H9 (cell line): ENCODE results near the gene NUDT16. TPM values are rescaled to one million over a fixed set of nuclear protein-coding genes. Genes with fewer than 3 reads are reported as not detected.

Source experiments
- DNase-seq: peaks from one replicate; pipeline ENCODE4 v3.0.0-alpha.2; 2017
- H2AFZ ChIP-seq: one replicate; pipeline ENCODE4 v1.6.1; 2013; ENCODE audit warnings: mild to moderate bottlenecking, low read length, control low read depth, moderate library complexity
- H2AK5ac ChIP-seq: 2 replicates; pipeline ENCODE4 v1.6.1; 2013; ENCODE audit warnings: low read length, control low read depth, mixed read lengths; ENCODE audit not compliant: insufficient read length
- H2BK120ac ChIP-seq: one replicate; pipeline ENCODE4 v1.6.1; 2013; ENCODE audit warnings: low read depth, mild to moderate bottlenecking, low read length, control low read depth, inconsistent platforms; ENCODE audit not compliant: poor library complexity, severe bottlenecking
- H2BK12ac ChIP-seq: 2 replicates; pipeline ENCODE4 v1.6.1; 2013; ENCODE audit warnings: low read length, control low read depth, mixed read lengths, low read depth; ENCODE audit not compliant: insufficient read length
- H2BK15ac ChIP-seq: 2 replicates; pipeline ENCODE4 v1.6.1; 2013; ENCODE audit warnings: low read depth, low read length, control low read depth
- H2BK20ac ChIP-seq: one replicate; pipeline ENCODE4 v1.6.1; 2013; ENCODE audit warnings: low read depth, mild to moderate bottlenecking, low read length, control low read depth, inconsistent platforms; ENCODE audit not compliant: poor library complexity, severe bottlenecking
- H2BK5ac ChIP-seq: 2 replicates; pipeline ENCODE4 v1.6.1; 2013; ENCODE audit warnings: low read length, control low read depth, mixed read lengths; ENCODE audit not compliant: insufficient read length
- H3K14ac ChIP-seq: 2 replicates; pipeline ENCODE4 v1.6.1; 2013; ENCODE audit warnings: low read length, control low read depth; ENCODE audit not compliant: insufficient read depth
- H3K18ac ChIP-seq: 2 replicates; pipeline ENCODE4 v1.6.1; 2013; ENCODE audit warnings: low read depth, mild to moderate bottlenecking, mixed read lengths, low read length, control low read depth; ENCODE audit not compliant: insufficient read length
- H3K23ac ChIP-seq: 2 replicates; pipeline ENCODE4 v1.6.1; 2013; ENCODE audit warnings: low read length, control low read depth, mixed read lengths, low read depth; ENCODE audit not compliant: insufficient read length
- H3K23me2 ChIP-seq: 2 replicates; pipeline ENCODE4 v1.6.1; 2013; ENCODE audit warnings: low read depth, mild to moderate bottlenecking, mixed read lengths, low read length, control low read depth; ENCODE audit not compliant: insufficient read length, poor library complexity, severe bottlenecking
- H3K27ac ChIP-seq: 2 replicates; pipeline ENCODE4 v1.5.1; 2013; ENCODE audit warnings: low read length, control low read depth, mixed read lengths, low read depth; ENCODE audit not compliant: insufficient read length
- H3K27me3 ChIP-seq: 2 replicates; pipeline ENCODE4 v1.6.1; 2013; ENCODE audit warnings: low read length, control low read depth, inconsistent platforms; ENCODE audit not compliant: insufficient read depth
- H3K4ac ChIP-seq: 2 replicates; pipeline ENCODE4 v1.6.1; 2013; ENCODE audit warnings: low read depth, mild to moderate bottlenecking, control low read depth, inconsistent platforms, low read length, moderate library complexity
- H3K4me1 ChIP-seq: 2 replicates; pipeline ENCODE4 v1.6.1; 2013; ENCODE audit warnings: low read length, control low read depth, inconsistent platforms; ENCODE audit not compliant: insufficient read depth
- H3K4me2 ChIP-seq: 2 replicates; pipeline ENCODE4 v1.6.1; 2013; ENCODE audit warnings: low read length, control low read depth, mixed read lengths; ENCODE audit not compliant: insufficient read length, insufficient read depth
- H3K56ac ChIP-seq: 2 replicates; pipeline ENCODE4 v1.6.1; 2013; ENCODE audit warnings: low read depth, mild to moderate bottlenecking, mixed read lengths, low read length, control low read depth; ENCODE audit not compliant: insufficient read length
- H3K79me1 ChIP-seq: 2 replicates; pipeline ENCODE4 v1.6.1; 2013; ENCODE audit warnings: low read depth, mild to moderate bottlenecking, moderate library complexity, low read length, control low read depth, inconsistent platforms; ENCODE audit not compliant: insufficient read depth, poor library complexity, severe bottlenecking
- H3K79me2 ChIP-seq: 2 replicates; pipeline ENCODE4 v1.6.1; 2013; ENCODE audit warnings: low read length, control low read depth, inconsistent platforms; ENCODE audit not compliant: insufficient read depth
- H3K9ac ChIP-seq: 2 replicates; pipeline ENCODE4 v1.6.1; 2013; ENCODE audit warnings: low read length, control low read depth, mixed read lengths; ENCODE audit not compliant: insufficient read length; ENCODE audit errors: extremely low read depth
- H3K9me3 ChIP-seq: one replicate; pipeline ENCODE4 v1.6.1; 2013; ENCODE audit warnings: low read depth, low read length, inconsistent platforms; ENCODE audit not compliant: control insufficient read depth
- H3T11ph ChIP-seq: one replicate; pipeline ENCODE4 v1.6.1; 2013; ENCODE audit warnings: mild to moderate bottlenecking, low read length, control low read depth, inconsistent platforms
- H4K20me1 ChIP-seq: one replicate; pipeline ENCODE4 v1.6.1; 2013; ENCODE audit not compliant: control insufficient read depth, insufficient read length, insufficient read depth
- H4K5ac ChIP-seq: 2 replicates; pipeline ENCODE4 v1.6.1; 2013; ENCODE audit warnings: low read depth, mild to moderate bottlenecking, mixed read lengths, low read length, control low read depth; ENCODE audit not compliant: insufficient read length
- H4K8ac ChIP-seq: replicated peaks from 2 replicates; pipeline ENCODE4 v1.6.1; 2013; ENCODE audit warnings: low read length, control low read depth, mixed read lengths, low read depth; ENCODE audit not compliant: insufficient read length
- H4K91ac ChIP-seq: 2 replicates; pipeline ENCODE4 v1.6.1; 2013; ENCODE audit warnings: low read depth, mild to moderate bottlenecking, moderate library complexity, mixed read lengths, low read length, control low read depth; ENCODE audit not compliant: insufficient read length
- H3K27ac Mint-ChIP-seq, 3 experiments: 2 replicates in 2 of 3; 3 replicates in 1 of 3; pipeline ENCODE4 v1.8.0; 2020 to 2021; ENCODE audit warnings: mixed read lengths in 3 of 3, mild to moderate bottlenecking in 1 of 3, moderate library complexity in 1 of 3
- H3K27me3 Mint-ChIP-seq: 2 replicates; pipeline ENCODE4 v1.8.0; 2021; ENCODE audit warnings: low read depth, mild to moderate bottlenecking, moderate library complexity, mixed read lengths
- H3K36me3 Mint-ChIP-seq, 3 experiments: 2 replicates in 2 of 3; 3 replicates in 1 of 3; pipeline ENCODE4 v1.8.0; 2020 to 2021; ENCODE audit warnings: low read depth in 3 of 3, mixed read lengths in 3 of 3; ENCODE audit not compliant: insufficient read depth in 1 of 3
- H3K4me1 Mint-ChIP-seq, 2 experiments: 2 replicates each; pipeline ENCODE4 v1.8.0; 2020; ENCODE audit warnings: mixed read lengths in 2 of 2
- H3K4me3 Mint-ChIP-seq, 2 experiments: 2 replicates in 1 of 2; 3 replicates in 1 of 2; pipeline ENCODE4 v1.8.0; 2020 to 2021; ENCODE audit warnings: mild to moderate bottlenecking in 2 of 2, mixed read lengths in 2 of 2, moderate library complexity in 1 of 2
- H3K9me3 Mint-ChIP-seq, 2 experiments: 2 replicates in 1 of 2; 3 replicates in 1 of 2; pipeline ENCODE4 v1.8.0; 2020; ENCODE audit warnings: mild to moderate bottlenecking in 2 of 2, mixed read lengths in 2 of 2, moderate library complexity in 1 of 2
- WGBS: extraction: QIAGEN DNeasy Blood & Tissue Kit; methylation state at CpG from one replicate; pipeline ENCODE4 v1.1.7; 2013; ENCODE audit warnings: missing lambda C conversion rate, low lambda C conversion rate, mixed read lengths; ENCODE audit not compliant: insufficient read length; ENCODE audit errors: extremely low coverage; 5-methylcytosine and 5-hydroxymethylcytosine counted together
- total RNA-seq: library from RNA; stranded (reverse); gene quantifications from 2 replicates; pipeline ENCODE4 v1.2.1, GENCODE V29; 2021
- TF ChIP-seq, protein P1 (sequence below): fragments of 200-600 bp; sonication (generic); conservative IDR thresholded peaks from 3 replicates; pipeline ENCODE4 v1.8.0; 2021; ENCODE audit warnings: antibody characterized with exemption, mild to moderate bottlenecking

Gene NUDT16
- total RNA-seq, 1 experiment from 2014 or later, result 18.2 TPM

DNA sequence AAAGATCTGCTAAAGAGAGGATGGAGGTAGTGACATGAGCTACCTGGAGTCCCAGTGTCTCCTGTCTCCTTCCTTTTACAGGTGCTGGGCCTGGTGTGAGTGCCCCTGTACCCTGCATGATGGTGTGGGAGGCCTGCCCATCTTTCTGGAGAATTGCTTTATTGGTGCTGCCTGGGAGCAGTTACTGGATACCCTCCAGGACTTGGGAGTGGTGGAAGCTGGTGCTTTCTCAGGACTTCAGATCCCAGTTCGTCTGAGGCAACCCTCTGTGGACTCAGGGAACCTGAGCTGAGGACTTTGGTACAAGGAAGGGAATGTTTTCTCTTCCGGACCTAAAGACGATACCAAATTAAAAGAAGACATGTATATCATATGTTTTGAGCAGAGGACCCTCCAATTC, 18.3 kb upstream of the NUDT16 start:
- peaks cover 0 to 45% (median 28%) of the 10 kb centered on the region in 3 experiments; a peak in 5 of 7 replicates for H3K36me3 Mint-ChIP-seq
- no peaks in the 10 kb centered on the region; the same call in 1 of the 2 replicates for H3K79me2 ChIP-seq
- peak overlapping the region in 1 of 2 experiments; percentile 24; a peak in 3 of 5 replicates for H3K4me3 Mint-ChIP-seq

More for the DNA sequence above, 18.3 kb upstream of the NUDT16 start:
- Histone ChIP-seq H3K14ac (no peak overlapping the region; the same call in 1 of the 2 replicates), H2BK5ac (no peak overlapping the region), H2BK15ac (no peak overlapping the region), H3K79me1 (peaks cover 2% of the 10 kb centered on the region), H4K8ac (no peak overlapping the region), H2AK5ac (no peak overlapping the region), H3K27me3 (0 out of 2 replicates have a peak, but pooled peaks cover under 1% of the 10 kb centered on the region), H2BK120ac (no peak overlapping the region), H4K5ac (no peak overlapping the region), H2BK12ac (no peak overlapping the region), H3T11ph (no peak overlapping the region), H3K18ac (no peak overlapping the region), H3K4me2 (no peak overlapping the region), H3K9ac (no peak overlapping the region), H4K91ac (no peak overlapping the region), H3K23me2 (peaks cover 4% of the 10 kb centered on the region), H2BK20ac (no peak overlapping the region), H3K23ac (no peak overlapping the region), H2AFZ (no peak overlapping the region), H3K4ac (no peak overlapping the region), H3K56ac (no peak overlapping the region), H4K20me1 (no peaks in the 10 kb centered on the region), H3K27ac (no peak overlapping the region), H3K9me3 (no peaks in the 10 kb centered on the region), H3K4me1 (no peaks in the 10 kb centered on the region)
- TF ChIP-seq, protein P1, sequence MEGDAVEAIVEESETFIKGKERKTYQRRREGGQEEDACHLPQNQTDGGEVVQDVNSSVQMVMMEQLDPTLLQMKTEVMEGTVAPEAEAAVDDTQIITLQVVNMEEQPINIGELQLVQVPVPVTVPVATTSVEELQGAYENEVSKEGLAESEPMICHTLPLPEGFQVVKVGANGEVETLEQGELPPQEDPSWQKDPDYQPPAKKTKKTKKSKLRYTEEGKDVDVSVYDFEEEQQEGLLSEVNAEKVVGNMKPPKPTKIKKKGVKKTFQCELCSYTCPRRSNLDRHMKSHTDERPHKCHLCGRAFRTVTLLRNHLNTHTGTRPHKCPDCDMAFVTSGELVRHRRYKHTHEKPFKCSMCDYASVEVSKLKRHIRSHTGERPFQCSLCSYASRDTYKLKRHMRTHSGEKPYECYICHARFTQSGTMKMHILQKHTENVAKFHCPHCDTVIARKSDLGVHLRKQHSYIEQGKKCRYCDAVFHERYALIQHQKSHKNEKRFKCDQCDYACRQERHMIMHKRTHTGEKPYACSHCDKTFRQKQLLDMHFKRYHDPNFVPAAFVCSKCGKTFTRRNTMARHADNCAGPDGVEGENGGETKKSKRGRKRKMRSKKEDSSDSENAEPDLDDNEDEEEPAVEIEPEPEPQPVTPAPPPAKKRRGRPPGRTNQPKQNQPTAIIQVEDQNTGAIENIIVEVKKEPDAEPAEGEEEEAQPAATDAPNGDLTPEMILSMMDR, result no peak
- Mint-ChIP-seq H3K4me1 (peaks cover 14 to 21% of the 10 kb centered on the region in 2 experiments), H3K27me3 (no peaks in the 10 kb centered on the region; the same call in 1 of the 2 replicates), H3K27ac (no peak overlapping the region), H3K9me3 (peaks cover 3 to 25% of the 10 kb centered on the region in 2 experiments)
- no CpG with 5 or more reads among the region's 3 CpGs for WGBS
- no peak for DNase-seq
